Gastroesophageal sphincter (tissue), 3 donors: ENCODE results near the gene LDLRAD3.

Experiments
- EP300 ChIP-seq: sonication (generic); formaldehyde crosslinking; IDR thresholded peaks from one replicate; pipeline ENCODE4 v1.6.1; 2017; ENCODE audit warnings: antibody characterized with exemption, mild to moderate bottlenecking
- POLR2A ChIP-seq, 2 donors: fragments of 450-650 bp; IDR thresholded peaks; one replicate each; pipeline ENCODE4 v1.6.1; 2017; ENCODE audit warnings: antibody characterized with exemption in 2 of 2, mild to moderate bottlenecking in 2 of 2, moderate library complexity in 1 of 2
- POLR2AphosphoS5 ChIP-seq: sonication (generic); formaldehyde crosslinking; IDR thresholded peaks from one replicate; pipeline ENCODE4 v1.6.1; 2017; ENCODE audit warnings: antibody characterized with exemption
- TF ChIP-seq, protein P1 (sequence below), 4 experiments: fragments of 200-600 bp in 2 of 4; fragments of 450-650 bp in 2 of 4; sonication (generic) in 1 of 4; IDR thresholded peaks; one replicate each; pipeline ENCODE4 v1.5.1; 2017 to 2019; ENCODE audit warnings: antibody characterized with exemption in 4 of 4, mild to moderate bottlenecking in 2 of 4, moderate library complexity in 2 of 4

DNA sequence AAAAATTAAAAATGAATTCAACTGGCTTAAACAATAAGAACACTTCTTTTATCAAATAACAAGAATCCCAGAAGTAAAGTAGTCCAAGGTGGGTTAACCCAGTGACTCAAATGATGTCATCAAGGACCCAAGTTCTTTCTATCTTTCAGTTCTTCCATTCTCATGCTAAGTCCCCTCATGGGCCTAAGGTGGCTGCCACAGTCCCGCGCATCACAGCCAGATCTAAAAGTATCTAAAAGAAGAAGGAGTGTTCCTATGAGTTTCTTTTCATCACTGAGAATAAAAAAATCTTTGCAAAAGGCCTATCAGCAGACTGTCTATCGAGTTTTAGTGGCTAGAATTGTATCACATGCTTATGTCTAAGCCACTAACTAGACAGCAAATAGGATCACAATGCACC is 37.2 kb upstream of the LDLRAD3 start:
- no peak for TF ChIP-seq EP300
- TF ChIP-seq, protein P1, sequence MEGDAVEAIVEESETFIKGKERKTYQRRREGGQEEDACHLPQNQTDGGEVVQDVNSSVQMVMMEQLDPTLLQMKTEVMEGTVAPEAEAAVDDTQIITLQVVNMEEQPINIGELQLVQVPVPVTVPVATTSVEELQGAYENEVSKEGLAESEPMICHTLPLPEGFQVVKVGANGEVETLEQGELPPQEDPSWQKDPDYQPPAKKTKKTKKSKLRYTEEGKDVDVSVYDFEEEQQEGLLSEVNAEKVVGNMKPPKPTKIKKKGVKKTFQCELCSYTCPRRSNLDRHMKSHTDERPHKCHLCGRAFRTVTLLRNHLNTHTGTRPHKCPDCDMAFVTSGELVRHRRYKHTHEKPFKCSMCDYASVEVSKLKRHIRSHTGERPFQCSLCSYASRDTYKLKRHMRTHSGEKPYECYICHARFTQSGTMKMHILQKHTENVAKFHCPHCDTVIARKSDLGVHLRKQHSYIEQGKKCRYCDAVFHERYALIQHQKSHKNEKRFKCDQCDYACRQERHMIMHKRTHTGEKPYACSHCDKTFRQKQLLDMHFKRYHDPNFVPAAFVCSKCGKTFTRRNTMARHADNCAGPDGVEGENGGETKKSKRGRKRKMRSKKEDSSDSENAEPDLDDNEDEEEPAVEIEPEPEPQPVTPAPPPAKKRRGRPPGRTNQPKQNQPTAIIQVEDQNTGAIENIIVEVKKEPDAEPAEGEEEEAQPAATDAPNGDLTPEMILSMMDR (IDR thresholded peaks at IDR 0.05): no peak
- TF ChIP-seq POLR2A (IDR thresholded peaks at IDR 0.05): no peak
- no peak for TF ChIP-seq POLR2AphosphoS5
